HG03039 (cell line): ENCODE data around the gene SLC16A3.
"Not testable (repeated sequence)": the region's sequence is repeated elsewhere in the genome, so short reads cannot be mapped to it uniquely, and the experiment has no call there.

Experiments used
- ATAC-seq: cut with Tn5 transposase; IDR thresholded peaks from one replicate; pipeline ENCODE4 v1.9.1; 2021; ENCODE audit warnings: mild to moderate bottlenecking, moderate library complexity; ENCODE audit not compliant: unreplicated experiment

The SLC16A3 gene

DNA sequence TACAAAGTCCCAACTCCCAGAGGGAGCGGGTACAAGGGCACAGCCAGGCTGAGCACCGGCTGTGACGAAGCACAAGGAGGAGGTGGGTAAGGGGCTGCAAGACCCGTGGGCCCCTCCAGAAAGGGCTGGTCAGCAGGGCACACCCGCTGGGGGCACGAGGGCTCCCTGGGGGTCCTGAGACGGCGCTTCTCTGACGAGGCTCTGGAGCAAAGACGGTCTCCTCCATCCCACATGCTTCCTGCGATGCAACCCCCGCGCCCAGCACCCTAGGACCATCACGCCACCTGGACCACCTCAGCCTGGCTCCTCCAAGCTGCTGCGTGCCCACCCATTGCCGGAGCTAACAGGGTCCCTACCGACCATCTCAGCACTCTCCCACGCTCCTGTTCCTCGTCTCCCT lies 24.9 kb upstream of the SLC16A3 start:
- no peak for ATAC-seq

DNA sequence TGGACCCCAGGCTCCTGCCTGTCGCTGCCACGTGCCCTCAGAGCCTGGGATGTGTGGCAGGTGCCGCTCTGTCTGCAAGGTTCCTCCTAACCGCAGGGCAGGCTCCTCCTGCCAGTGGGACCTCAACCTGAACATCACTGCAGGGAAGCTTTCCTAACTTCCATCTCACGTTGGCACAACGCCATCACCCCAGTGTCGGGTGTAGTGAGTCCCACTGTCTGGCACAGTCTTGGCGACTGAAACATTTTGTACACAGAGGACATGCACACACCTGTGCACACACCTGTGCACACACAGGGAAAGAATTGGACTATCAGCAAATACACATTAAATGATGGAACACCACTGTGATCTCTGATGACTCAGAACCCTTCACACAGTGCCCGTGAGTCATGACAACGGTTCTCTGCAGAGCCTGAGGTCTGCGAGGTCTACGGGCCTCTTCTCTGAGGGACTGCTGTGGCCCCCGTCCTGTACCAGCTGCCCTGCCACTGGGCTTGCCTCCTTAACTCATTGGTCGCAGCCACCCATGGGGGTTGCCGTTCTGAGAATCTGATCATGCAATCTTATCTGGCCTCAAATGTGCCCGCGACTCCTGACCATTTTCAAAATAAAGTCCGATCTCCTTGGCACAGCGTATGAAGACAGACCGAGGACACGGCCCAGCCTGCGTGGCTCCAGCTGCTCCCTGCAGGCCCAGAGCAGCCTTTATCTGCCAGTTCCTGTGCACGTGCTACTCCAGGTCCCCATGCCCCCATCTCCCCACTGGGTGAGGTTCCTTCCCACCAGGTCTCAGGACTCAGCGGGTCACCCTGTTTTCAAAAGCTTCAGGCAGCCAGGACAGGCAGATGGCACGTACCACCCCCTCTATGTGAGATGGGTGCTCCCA lies 23.8 kb upstream of the SLC16A3 start:
- ATAC-seq: no peak

DNA sequence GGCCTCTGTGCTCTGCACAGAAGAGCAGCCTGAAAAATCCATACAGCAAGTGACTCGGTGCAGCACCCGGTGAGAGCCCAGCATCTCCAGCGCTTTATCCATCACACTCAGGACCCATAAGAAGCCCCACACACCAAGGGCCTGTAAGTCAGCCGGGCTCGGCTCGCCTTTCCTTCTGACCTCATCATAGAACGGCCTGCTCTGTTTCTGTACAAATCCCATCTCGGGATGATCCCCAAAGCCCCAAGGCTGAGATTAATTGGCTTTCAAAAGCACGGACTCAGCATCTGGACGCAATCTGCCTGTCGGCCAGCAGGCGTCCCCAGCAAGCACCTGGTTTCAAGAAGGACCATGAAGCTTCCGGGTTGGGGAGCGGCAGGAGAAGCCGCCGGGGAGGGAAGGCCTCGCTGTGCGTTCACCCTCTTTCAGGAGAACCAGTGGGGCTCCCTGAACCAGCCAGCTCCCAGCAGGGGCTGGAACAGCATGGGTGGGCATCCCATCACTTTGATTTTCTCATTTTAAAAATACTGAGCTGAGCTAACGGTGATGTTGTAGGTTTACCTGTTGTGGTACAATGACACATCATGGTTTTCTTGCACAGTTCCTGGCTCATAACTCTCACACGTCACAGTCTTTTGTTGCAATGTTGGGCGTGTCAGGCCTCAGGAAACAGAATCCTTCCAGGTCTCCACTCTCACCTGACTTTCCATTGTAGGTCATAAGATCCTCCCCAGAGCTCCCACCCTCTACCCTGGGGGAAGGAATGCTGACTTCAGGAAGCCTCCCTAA lies 22.9 kb upstream of the SLC16A3 start:
- peak; percentile 62 for ATAC-seq

DNA sequence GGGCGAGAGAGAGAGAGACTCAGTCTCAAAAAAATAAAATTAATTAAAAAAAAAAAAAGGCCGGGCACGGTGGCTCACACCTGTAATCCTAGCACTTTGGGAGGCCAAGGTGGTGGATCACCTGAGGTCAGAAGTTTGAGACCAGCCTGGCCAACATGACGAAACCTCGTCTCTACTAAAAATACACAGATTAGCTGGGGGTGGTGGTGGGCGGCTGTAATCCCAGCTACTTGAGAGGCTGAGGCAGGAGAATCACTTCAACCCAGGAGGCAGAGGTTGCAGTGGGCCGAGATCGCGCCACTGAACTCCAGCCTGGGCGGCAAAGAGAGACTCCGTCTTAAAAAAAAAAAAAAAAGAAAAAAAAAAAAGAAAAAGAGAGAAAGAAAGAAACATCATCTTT lies 18.2 kb upstream of the SLC16A3 start:
- ATAC-seq: not testable (repeated sequence)

DNA sequence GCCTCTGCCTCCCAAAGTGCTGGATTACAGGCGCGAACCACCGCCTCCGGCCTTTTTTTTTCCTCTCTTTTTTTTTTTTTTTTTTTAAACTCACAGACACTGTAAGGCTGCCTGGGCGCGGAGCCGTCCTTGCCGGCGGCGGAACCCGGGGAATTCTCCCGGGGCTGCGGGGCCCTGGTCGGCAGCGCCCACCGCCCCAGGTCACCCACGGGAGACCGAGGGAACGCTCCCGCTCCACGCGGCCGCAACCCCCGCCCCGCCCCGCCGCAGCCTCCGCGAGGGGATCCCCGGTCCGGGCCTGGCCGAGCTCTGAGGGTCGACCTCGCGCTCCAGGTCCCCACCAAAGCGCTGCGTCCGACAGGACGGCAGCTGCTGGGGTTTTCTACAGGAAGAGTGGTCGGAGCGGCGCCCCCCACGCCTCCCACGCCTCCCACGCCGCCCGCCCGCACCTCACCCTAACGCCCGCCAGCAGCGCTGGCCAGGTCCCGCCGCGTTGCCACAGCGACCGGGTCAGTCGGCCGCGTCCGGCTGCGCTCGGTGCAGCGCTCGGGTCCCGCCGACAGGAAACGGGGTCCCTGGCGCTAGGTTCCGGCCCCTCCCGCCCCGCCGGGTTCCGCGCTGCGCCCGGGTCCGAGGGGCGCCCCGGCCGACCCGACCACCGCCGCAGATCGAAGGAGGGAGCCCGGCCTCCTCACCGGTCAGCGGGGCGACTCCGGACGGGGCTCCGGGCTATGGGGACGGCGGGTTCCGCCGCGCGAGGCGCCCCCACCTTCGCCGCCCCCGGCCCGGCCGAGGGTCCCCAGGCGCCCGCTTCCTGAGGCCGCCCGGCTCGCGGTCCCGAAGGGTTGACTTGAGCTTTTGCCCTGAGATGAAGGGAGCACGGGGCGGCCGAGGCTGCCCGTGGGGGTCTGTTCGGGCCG lies 16.3 kb upstream of the SLC16A3 start, which contains the start of gene CCDC57:
TSS of gene CCDC57 (minus strand) at position 512 of the 920 bp plus-strand sequence. CDS start 10,898 bp downstream, outside the sequence.
- ATAC-seq: no peak

DNA sequence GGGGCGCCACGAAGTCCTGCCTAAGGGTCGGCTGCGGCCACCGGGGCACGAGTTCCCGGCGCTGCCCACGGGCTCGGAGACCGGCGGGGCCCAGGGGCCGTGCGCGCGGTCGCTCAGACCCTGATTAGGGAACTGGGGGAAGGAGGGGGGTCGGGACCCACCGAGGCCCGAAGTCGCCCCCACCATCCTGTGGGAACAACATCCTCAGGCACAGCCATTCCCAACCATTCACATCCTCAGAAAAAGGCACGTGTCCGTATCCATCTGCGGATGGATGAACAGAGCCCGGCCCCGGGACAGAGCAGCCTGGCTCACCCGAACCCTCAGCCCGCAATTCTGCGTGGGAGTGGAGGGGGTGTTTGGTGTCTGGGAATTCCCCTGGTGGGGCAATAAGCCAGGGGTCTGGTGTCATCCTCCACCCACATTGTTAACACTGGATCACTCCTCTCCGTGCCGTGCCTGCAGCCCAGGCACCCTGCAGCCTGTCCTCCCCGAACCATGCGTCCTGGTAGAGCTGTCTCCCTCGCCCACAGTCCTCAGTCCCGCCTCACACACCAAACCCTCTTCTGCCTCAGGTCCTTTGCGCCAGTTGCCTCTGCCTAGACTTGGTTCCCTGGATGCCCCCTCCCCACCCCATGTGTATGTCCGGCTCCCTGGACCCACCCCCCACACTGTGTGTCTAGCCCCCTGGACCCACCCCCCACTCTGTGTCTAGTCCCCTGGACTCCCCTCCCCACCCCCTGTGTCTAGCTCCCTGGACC lies 15.4 kb upstream of the SLC16A3 start:
- ATAC-seq: no peak

DNA sequence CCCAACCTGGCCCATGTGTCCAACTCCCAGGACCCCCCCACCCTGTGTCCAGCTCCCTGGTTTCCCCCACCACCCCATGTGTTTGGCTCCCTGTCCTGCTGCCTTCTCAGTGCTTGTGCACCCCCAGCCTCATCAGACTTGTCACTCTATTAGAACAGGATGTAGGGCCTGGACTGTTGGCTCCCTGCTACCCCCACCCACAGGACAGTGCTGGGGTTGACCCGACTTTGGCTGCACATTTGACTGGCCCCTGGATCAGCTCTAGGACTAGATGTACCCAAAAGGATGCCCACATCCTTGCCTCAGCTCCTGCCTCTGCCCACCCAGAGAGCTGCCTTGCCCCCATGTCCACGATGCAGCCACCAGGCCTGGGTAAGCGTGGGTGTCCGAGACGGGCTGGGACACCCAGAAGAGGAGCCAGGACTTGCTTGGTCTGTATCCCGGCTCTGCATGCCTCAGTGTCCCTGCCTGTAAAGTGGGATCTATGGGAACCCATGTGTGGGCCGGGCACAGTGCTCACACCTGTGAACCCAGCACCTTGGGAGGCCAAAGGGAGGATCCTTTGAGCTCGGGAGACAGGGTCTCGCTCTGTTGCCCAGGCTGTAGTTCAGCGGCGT lies 14.7 kb upstream of the SLC16A3 start:
- no peak for ATAC-seq

DNA sequence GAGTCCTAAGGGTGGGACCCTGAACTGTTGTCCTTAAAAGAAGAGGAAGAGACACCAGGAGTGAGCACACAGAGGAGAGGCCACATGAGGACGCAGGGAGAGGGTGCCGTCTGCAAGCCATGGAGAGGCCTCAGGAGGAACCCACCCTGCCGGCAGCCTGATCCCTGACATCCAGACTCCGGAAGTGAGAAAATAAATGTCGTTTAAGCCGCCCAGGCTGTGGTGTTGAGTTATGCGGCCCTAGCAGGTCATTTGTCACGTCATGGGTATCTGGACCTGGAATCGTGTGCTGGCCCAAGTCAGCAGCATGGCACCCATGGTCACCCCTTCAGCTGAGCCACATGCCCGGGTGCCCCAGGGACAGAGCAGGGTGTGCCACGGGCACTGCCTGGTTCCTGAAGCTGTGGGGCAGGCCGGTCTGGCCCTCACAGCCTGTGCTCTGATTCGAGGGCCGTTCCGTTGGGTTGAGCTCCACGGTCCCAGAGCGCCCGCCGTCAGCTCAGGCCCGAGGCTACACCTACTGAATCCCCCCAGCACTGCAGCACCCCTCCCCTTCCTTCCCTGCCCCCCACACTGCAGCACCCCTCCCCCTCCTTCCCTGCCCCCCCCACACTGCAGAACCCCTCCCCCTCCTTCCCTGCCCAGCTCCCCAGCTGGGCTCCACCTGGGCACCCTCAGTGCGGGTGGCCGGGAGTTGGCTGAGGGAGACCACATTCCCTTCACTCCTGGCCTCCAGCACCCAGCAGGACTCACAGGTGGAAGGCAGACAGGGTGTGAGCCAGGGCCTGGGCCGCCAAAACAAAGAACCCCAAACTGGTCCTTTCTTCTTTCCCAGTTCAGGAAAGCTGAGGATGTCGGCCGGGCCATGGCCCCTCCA lies 13.5 kb upstream of the SLC16A3 start:
- no peak for ATAC-seq

DNA sequence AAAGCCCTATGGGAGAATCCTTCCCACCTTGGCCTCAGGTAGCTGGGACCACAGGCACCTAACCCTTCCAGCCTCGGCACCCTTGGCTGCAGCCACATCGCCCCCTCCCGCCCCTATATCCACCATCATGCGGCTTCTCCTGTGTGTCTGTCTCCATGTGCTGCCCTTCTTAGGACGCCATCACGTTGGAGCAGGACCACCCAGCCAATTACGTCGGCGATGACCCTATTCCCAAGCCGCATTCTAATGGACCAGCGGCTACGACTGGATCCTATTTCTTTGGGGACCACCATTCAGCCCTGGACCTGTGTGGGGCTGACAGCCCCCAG lies 12.9 kb upstream of the SLC16A3 start:
- no peak for ATAC-seq

DNA sequence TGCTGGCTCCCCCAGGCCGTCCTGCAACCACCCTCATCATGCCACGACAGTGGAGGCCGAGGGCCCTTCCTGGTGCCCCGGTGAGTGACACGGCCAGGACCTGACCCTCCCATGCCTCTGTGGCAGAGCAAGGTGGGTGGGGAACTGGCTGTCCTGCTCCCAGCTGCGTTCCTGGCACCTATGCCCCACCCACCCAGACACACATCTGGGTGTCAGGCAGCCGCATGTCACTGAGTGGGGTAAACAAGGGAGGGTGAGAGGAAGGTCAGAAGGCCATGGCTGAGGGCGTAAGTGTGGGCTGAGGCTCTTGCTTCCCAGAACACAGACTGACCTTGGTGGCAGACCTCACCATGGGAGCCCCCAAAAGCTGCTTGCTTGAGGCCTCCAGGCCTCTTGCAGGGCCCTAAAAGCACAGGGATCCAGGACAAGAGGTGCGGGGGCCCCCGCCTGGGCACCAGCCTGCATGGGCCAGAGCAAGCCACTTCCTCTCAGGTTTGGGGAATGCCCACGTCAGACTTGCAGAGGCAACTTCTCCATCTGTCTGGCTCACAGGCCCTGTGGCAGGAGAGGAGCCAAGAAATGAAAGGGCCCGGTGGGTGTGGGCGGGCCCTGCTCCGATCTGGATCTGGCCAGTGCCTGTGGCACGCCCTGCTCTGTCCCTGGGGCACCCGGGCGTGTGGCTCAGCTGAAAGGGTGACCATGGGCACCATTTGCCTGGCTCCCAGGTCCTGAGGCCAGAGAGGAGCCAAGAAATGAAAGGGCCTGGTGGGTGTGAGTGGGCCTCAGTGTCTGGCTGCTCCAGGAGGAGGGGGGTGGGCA lies 12.3 kb upstream of the SLC16A3 start:
- ATAC-seq: no peak

DNA sequence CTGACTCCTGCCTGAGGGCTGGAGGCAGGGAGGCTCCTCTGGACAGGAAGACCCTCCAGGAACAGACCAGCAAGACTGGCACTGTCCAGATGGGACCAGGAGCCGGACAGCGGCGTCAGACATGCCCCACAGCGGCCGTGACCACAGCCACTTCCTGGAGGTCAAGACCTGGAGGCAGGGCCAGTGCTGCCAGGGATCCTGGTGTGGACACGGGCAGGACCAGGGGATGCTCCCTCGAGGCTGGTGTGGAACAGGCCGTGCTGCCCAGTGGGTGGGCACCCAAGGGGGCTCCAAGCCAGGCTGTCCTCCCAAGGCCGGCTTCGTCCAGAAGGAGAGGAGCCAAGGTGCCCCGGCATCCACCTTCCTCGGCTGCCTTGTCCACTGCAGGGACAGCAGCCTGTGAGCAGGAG lies 11.7 kb upstream of the SLC16A3 start:
- ATAC-seq: no peak

DNA sequence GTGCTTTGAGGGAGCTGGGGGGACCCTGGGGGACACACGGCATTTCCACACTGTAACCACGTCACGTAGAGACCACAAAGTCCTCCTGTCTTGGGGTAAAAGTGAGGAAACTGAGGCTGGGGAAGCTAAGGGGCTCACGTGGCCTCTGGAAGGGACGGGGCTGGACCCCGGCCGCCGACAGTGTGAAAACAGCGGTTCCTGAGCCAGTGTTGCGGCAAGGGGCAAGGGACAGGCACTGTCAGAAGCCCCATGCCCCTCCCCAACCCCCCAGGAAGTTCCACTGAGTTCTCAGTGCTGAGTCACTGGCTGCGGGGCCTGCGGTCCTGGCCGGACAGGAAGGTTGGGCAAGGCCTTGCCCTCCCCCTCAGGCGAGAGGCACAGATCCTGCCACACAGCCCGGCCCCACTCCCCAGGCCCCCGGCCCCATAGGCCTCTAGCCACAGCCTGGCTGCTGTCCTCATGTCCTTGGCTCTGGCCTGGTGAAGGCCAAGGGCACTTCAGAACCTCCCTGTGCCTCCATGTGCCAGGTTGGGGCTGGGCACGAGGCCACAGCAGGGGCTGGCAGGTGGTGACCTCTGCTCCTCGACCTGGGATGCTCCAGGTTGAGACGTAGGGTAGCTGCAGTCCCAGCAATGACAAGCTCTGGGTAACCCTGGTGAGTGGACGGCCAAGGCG lies 11.2 kb upstream of the SLC16A3 start:
- no peak for ATAC-seq

DNA sequence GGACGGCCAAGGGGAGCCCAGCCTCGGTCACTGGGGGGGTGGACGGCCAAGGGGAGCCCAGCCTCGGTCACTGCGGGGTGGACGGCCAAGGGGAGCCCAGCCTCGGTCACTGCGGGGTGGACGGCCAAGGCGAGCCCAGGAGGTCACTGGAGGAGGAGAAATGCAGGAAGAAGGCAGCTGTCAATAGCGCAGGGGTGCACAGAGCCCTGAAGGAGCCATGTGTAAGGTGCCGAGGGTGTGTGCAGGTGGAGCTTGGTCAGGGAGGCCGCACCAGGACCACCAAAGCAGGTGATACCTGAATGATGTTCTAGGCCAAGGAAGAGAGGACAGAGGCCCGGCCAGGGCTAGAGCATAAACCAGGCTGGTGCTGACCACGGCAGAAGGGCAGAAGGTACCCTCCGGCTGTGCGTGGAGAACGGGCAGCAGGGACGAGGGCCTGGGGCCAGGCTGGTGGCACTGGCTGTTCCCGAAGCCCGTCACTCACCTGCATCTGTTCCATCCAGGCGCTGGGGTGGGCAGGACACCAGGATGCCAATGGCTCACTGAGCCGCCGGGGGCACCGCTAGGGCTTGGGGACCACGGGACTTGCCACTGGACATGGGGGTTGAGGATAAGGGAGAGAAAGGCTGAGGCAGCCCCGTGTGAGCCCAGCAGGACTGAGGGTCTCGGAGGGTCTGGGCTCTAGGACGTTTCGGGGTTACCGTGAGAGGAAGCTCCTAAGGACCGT lies 10.3 kb upstream of the SLC16A3 start:
- ATAC-seq: no peak

DNA sequence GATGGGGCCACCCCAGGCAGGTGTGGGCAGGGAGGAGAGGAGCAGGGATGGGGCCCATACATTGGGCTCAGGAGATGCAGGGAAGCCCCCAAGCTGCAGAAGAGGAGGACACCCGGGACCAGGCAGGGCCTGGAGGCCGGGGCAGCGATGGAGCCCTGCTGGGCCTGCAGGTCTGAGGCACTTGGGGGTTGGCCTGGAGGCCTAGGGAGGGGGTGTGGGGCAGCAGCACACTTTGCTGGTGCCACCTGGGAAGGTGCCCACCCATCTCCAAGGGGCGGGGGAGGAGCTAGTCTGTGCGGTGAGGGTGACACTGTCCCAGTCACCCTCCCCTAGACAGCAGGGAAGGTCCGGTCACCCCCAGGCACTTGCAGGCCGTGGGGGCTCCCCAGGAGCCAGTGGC lies 9.8 kb upstream of the SLC16A3 start:
- ATAC-seq: no peak

DNA sequence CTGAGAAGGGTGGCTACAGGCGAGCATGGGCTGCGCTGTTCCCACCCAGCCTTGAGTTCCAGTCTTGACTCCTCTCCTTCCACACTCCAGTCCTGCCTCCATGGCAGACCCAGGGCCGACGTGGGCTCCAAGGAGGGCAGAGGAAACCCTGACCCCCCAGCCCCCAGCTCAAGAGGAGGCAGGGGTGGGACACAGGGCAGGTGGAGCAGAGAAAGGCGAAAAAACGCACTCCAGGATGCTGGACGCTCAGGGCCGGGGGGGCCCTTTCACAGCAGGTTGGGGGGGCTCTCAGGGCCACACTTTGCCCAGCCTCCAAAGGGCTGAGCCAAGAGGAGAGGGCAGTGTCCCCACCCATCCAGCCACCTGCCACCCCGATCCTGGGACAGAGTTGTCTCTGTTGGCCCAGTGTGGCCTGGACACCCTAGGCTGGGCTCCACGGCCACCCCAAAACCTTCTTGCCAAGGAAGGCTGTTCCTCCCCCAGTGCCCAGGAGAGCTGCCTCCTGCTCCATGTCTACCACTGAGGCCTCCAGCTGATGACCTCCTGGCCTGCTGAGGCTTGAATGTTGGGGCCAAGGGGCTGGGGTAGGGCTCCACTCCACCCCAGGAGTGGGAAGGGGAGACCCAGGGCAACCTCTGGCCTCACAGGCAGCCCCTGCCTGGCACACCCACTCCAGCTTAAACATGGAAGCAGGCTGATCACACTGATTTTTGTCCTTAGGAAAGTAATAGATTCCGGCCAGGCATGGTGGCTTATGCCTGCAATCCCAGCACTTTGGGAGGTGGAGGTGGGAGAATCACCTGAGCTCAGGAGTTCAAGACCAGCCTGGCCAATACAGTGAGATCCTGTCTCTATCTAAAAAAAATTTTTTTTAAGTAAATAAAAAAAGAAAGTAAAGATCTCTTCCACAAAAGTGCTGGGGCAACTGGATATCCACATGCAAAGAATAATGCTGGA lies 8.8 kb upstream of the SLC16A3 start:
- no peak for ATAC-seq
